Activated T-cell treated with anti-CD3 and anti-CD28 coated beads, Interleukin-2, amount 50 U/mL, for 72 hours (primary cell): ENCODE measurements around the gene CACNA1C. TPM values are rescaled to one million over a fixed set of nuclear protein-coding genes. Genes with fewer than 3 reads are reported as not detected.
A peak's percentile ranks its signal among the peaks of the same experiment; 100 is the strongest.

ENCODE experiments used
- ATAC-seq, 2 donors: fragments of 150-1000 bp; cut with Tn5 transposase; replicated peaks in 1 of 2; 2 replicates each; pipeline ENCODE4 v1.10.0; 2021; ENCODE audit warnings: moderate library complexity in 2 of 2, mild to moderate bottlenecking in 1 of 2
- DNase-seq, 2 donors: peaks; one replicate each; pipeline ENCODE4 v3.0.0; 2021 to 2022; ENCODE audit warnings: mixed read lengths in 1 of 2
- H3K27ac Mint-ChIP-seq: one replicate; pipeline ENCODE4 v1.8.0; 2022; ENCODE audit warnings: mild to moderate bottlenecking, moderate library complexity, mixed read lengths
- H3K27me3 Mint-ChIP-seq: one replicate; pipeline ENCODE4 v1.8.0; 2022; ENCODE audit warnings: low read depth, mixed read lengths
- H3K36me3 Mint-ChIP-seq, 2 donors: one replicate each; pipeline ENCODE4 v1.8.0; 2022; ENCODE audit warnings: mixed read lengths in 2 of 2, mild to moderate bottlenecking in 1 of 2; ENCODE audit not compliant: insufficient read depth in 2 of 2
- H3K4me1 Mint-ChIP-seq: one replicate; pipeline ENCODE4 v1.8.0; 2022; ENCODE audit warnings: low read depth, mixed read lengths
- H3K4me3 Mint-ChIP-seq, 2 donors: one replicate each; pipeline ENCODE4 v1.8.0; 2022; ENCODE audit warnings: mild to moderate bottlenecking in 2 of 2, mixed read lengths in 2 of 2, moderate library complexity in 2 of 2
- H3K9me3 Mint-ChIP-seq, 2 donors: one replicate each; pipeline ENCODE4 v1.8.0; 2022; ENCODE audit warnings: mixed read lengths in 2 of 2
- total RNA-seq, 2 donors: library from RNA; stranded (reverse); gene quantifications; one replicate each; pipeline ENCODE4 v1.2.3, GENCODE V29; 2022

Gene CACNA1C
- total RNA-seq, 2 donors from 2014 or later = 0.14 to 0.21 TPM

DNA sequence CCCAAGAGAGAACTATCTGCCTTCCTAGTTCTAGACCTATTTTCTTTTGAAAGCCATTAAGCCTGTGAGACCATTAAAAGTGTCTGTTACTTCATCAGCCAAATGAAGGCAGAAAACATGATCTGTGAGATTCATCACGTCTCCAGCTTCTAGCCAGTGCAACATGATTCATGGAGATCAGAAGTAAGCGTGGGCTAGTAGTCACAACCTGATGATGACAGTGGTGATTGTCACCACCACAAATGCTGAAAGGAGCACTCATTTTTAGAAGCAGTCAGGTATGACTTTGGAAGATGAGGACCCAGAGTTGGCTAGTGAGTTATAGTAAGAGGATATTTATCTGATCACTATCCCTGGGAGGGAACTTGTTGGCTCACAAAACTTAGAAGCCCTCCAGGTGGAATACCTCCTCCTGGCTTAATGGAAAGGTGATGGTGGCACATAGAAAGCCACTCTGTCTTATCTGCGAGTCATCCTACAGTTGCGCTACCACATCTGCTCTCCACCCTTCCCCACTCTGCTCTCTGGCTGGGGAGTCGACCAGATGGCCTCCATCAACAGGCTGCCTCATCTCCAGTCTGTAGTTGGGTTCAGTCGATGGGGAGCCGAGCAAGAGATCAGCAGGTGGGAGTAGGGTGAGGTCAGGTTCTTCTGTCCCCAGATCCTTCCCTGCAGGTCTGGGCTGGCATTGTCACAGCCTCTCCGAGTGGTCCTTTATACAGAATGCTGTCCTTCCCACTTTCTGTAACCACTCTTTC is 424.4 kb downstream of the CACNA1C start:
- ATAC-seq (peak; percentile 92 to 97), DNase-seq (peak; percentile 23 to 31)
- Mint-ChIP-seq H3K36me3 (no peaks in the 10 kb centered on the region), H3K4me3 (peak overlapping the region in 1 of 2 donors; percentile 26), H3K9me3 (no peaks in the 10 kb centered on the region), H3K27me3 (no peaks in the 10 kb centered on the region), H3K4me1 (no peaks in the 10 kb centered on the region), H3K27ac (no peak overlapping the region)

DNA sequence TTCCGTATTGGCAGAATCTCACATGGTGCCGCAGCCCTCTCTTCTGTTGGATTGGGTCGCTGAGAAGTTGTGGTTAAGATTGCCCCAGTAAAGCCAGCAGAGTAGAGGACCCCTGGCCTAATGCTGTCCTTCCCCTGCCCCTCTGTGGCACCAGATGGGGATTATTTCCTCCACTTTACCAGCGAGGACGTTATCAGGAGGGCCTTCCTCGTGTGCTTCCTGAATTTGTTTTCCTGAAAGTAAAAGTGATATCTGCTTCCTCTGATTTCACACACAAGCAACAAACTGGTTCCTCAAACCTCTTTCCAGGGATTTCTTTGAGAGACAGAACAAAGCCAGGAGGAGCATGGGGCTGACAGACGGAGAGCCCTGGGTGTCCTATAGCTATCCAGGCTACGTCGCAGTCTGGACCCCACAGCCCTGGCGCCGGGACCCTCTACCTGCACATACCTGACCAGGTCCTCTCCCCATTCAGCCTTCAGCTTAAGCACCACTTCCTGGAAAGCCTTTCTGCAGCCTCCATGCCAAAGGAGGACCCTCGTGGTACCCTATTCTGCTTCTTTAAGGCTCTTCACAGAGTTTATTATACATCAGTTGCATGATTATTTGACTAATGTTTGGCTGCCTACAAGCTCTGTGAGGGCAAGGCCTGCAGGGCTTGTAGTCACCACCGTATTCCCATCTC is 427.2 kb downstream of the CACNA1C start:
- ATAC-seq (no peak), DNase-seq (no peak)
- no peaks in the 10 kb centered on the region for H3K4me1 Mint-ChIP-seq
- H3K36me3 Mint-ChIP-seq = no peaks in the 10 kb centered on the region
- no peaks in the 10 kb centered on the region for H3K9me3 Mint-ChIP-seq
- H3K27ac Mint-ChIP-seq = no peak overlapping the region
- no peak overlapping the region for H3K4me3 Mint-ChIP-seq
- H3K27me3 Mint-ChIP-seq = no peaks in the 10 kb centered on the region

DNA sequence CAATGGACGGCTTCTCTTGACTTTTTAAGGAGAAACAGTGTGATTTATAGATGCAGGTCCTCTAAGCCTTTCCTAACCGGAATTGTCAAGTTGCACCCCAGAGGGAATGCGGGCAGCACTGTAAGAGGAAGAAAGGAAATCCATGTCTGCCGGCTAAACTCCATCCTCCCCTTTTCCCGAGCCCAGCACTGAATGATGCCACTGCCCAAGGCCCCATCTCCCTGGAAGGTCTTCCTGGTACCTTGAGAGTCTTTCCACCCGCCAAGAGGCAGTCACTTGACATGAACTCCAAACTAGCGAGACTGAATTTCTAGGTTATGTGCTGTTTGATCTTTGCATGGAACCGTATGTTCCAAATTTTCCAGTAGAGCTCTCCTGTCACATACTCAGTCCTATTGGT is 428.6 kb downstream of the CACNA1C start:
- Mint-ChIP-seq H3K36me3 (no peaks in the 10 kb centered on the region), H3K4me1 (no peaks in the 10 kb centered on the region), H3K4me3 (no peak overlapping the region), H3K27ac (no peak overlapping the region), H3K27me3 (no peaks in the 10 kb centered on the region), H3K9me3 (no peaks in the 10 kb centered on the region)
- DNase-seq (no peak), ATAC-seq (no peak)

DNA sequence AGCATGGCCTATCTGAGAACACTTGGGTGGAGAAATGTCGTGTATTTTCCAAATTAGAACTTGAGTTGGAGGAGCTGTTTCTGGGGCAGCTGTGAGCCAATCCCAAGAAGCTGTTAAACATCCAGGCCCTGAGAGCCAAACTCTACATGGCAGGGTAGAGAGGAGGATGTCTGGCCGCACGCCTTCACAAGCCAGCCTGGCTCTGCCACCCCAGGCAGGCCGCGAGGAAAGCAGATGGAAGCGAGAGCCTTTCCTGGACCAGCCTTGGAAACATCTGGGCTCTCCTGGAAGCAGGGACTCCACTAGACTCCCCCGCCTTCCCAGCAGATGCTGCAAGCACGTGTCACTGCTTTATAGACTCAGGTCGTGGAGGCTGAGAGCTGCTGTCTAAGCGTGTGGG is 429.2 kb downstream of the CACNA1C start:
- H3K36me3 Mint-ChIP-seq = no peaks in the 10 kb centered on the region
- ATAC-seq = no peak
- H3K9me3 Mint-ChIP-seq = no peaks in the 10 kb centered on the region
- H3K27me3 Mint-ChIP-seq = no peaks in the 10 kb centered on the region
- H3K4me1 Mint-ChIP-seq = no peaks in the 10 kb centered on the region
- no peak overlapping the region for H3K27ac Mint-ChIP-seq
- no peak overlapping the region for H3K4me3 Mint-ChIP-seq
- no peak for DNase-seq

DNA sequence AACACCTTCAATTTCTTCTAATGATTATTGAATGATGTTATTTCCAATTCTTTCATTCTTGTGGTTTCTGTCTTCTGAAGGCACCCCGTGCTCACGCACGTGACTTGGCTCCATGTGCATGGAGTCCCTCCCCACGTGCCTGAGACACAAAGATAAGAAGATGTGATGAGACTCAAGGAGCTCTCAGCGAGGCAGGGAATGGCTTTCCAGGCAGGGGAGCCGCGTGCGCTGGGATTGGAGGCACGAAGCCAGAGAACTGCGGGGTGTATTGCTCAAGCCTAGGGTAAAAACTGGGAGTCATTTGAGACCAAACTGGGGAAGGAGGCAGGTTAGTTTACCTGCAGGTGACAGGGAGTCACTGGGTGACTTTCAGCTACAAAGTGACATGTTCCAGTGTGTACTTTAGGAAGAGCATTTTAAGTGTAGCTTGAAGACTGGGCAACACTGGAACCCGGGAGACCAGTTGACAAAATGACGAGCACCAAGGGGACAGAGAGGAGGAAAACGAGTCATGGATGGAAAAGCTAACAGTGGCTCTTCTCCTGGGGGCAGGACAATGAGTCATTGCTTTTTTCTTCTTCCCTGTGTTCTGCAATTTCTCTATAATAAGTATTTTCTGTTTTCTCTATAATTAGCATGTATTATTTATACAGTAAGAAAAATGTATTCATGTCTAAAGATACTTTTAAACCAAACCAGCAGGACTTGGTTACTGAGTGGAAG is 430.3 kb downstream of the CACNA1C start:
- ATAC-seq = no peak
- Mint-ChIP-seq H3K27me3 (no peaks in the 10 kb centered on the region), H3K4me1 (no peaks in the 10 kb centered on the region)

DNA sequence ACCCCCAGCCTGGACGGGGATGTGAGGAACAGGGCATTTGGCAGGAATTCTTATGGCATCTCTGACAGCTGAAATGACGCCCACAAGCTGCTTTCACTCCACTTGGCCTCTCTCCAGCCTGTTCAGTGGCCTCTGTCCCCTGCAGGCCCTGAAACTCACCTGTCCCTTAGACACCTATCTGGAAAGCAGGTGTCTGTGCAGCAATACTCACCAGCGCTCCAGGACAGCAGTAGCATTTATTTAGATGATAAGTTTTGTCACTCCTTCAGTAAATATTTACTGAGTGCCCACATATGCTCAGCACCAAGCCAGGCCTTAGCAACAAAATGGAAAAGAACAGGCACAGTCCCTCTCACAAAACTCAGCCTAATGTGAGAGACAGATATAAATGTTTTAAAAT is 430.9 kb downstream of the CACNA1C start:
- Mint-ChIP-seq H3K27me3 (no peaks in the 10 kb centered on the region), H3K36me3 (no peaks in the 10 kb centered on the region), H3K4me1 (no peaks in the 10 kb centered on the region), H3K4me3 (no peak overlapping the region), H3K9me3 (no peaks in the 10 kb centered on the region), H3K27ac (no peak overlapping the region)
- ATAC-seq (no peak), DNase-seq (no peak)

More for the DNA sequence above, 430.3 kb downstream of the CACNA1C start:
- no peak overlapping the region for H3K4me3 Mint-ChIP-seq
- DNase-seq = no peak
- H3K36me3 Mint-ChIP-seq = no peaks in the 10 kb centered on the region
- no peaks in the 10 kb centered on the region for H3K9me3 Mint-ChIP-seq
- no peak overlapping the region for H3K27ac Mint-ChIP-seq

DNA sequence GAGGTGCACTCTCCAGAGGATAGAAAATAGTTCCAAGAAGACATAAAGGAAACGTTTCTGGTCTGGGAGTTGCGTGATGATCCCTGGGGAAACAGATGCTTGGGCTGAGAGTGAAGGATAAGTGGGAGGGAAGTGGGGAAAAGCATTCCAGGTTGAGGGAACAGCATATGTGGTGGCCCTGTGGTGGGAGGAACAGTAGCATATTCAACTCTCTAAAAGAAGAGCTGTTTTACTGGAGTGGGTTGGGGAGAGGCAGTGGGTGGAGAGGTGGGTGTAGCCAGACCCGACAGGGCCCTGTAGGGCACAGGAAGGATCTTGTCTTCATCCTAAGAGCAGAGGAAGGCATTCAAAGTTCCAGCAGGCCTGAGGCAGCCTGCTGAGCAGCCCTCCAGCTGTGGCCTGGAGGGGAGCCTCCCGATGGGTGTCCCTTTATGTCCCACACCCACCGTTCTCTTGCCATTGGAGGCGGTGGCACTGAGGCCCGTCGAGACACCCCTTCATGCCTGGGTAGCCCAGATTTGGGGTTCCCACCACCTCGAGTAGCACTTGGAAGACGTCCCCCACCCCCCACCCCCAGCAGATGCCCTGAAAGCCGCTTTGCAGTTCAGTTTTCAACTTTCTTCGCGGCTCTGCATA is 431.5 kb downstream of the CACNA1C start:
- Mint-ChIP-seq H3K4me1 (no peaks in the 10 kb centered on the region), H3K27me3 (no peaks in the 10 kb centered on the region), H3K9me3 (no peaks in the 10 kb centered on the region), H3K36me3 (no peaks in the 10 kb centered on the region), H3K4me3 (no peak overlapping the region), H3K27ac (no peak overlapping the region)
- no peak for DNase-seq
- no peak for ATAC-seq

DNA sequence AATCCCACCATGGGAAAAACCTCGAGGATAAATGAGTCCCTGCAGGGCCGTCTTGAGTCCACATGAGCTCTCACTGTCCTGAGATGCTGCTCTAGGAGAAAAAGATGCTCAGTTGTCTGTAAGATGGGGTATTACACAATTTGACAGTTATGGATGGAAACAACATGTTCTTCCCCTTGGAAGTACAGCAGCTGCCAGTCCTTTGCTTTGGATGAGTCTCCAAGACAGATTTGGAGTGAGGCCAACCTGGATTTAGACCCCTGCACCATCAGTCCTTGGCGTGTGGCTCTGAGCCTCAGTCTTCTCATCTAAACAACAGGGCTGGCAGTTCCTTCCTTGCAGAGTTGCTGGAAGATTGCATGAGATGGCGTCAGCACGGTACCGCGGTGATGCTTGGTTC is 432.9 kb downstream of the CACNA1C start:
- Mint-ChIP-seq H3K27ac (no peak overlapping the region), H3K4me3 (no peak overlapping the region), H3K36me3 (no peaks in the 10 kb centered on the region), H3K4me1 (no peaks in the 10 kb centered on the region), H3K27me3 (no peaks in the 10 kb centered on the region), H3K9me3 (no peaks in the 10 kb centered on the region)
- DNase-seq (no peak), ATAC-seq (no peak)

DNA sequence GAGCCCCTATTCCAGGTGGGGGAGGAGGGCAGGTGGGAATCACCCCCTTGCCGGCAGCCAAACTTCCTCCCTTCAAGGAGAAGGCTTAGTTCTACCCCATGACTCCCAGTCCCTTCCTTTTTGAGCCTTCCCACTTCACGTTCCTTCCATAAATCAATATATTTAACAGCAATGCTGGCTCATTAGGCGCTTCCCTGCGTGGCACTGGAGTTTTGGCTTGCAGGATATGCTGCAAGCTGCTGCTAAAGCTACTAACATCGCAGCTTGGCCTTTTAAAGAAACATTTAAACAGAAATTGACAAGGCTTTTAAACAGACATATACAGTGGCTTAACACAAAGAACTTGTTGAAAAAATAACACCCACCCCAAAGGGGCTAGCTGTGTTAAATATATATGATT is 434.0 kb downstream of the CACNA1C start:
- no peak overlapping the region for H3K4me3 Mint-ChIP-seq
- no peaks in the 10 kb centered on the region for H3K9me3 Mint-ChIP-seq
- ATAC-seq (no peak), DNase-seq (no peak)
- no peaks in the 10 kb centered on the region for H3K27me3 Mint-ChIP-seq
- H3K36me3 Mint-ChIP-seq = no peaks in the 10 kb centered on the region
- H3K27ac Mint-ChIP-seq = no peak overlapping the region
- no peaks in the 10 kb centered on the region for H3K4me1 Mint-ChIP-seq

DNA sequence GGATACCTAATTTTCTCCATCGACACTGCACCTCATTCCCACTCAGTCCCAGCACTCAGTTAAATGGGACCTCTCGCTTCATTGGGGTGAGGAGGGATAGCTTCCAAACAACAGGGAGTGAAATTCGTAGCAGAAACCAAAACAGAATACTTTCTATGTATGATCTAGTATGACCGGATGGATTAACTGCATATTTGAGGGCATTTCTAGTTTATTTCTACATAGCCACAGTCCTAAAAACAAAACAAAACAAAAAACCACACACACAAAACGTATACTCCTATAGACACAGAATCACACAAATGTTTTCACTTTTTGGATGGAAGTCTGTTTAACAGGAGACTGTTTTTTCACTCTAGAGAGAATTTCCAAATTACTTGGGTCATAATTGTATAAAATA is 434.5 kb downstream of the CACNA1C start:
- Mint-ChIP-seq H3K4me1 (no peaks in the 10 kb centered on the region), H3K36me3 (no peaks in the 10 kb centered on the region), H3K27ac (no peak overlapping the region), H3K27me3 (no peaks in the 10 kb centered on the region), H3K4me3 (no peak overlapping the region), H3K9me3 (no peaks in the 10 kb centered on the region)
- DNase-seq (no peak), ATAC-seq (no peak)

DNA sequence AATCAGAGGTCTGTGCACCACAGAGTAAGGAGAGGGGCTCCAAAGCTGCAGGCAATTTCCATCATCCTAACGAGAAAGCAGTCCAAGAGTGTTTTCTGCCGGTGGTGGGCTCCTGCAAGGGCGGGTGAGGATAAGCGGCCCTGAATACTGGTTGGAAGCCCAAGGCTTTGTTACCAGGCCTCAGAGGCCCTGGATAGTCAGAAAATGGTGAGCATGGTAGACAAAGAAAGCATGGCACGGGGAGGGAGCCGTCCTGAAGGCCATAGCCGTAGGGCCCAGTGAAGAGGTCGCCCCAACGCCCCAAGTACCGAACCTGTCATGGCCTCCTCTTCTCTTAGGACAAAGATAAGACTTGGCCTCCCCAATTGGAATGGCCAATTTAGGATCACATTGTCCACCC is 435.3 kb downstream of the CACNA1C start:
- H3K9me3 Mint-ChIP-seq = no peaks in the 10 kb centered on the region
- DNase-seq = no peak
- H3K27ac Mint-ChIP-seq = no peak overlapping the region
- peaks cover 2% of the 10 kb centered on the region for H3K27me3 Mint-ChIP-seq
- ATAC-seq = no peak
- H3K4me3 Mint-ChIP-seq = no peak overlapping the region
- no peaks in the 10 kb centered on the region for H3K4me1 Mint-ChIP-seq
- H3K36me3 Mint-ChIP-seq = no peaks in the 10 kb centered on the region

DNA sequence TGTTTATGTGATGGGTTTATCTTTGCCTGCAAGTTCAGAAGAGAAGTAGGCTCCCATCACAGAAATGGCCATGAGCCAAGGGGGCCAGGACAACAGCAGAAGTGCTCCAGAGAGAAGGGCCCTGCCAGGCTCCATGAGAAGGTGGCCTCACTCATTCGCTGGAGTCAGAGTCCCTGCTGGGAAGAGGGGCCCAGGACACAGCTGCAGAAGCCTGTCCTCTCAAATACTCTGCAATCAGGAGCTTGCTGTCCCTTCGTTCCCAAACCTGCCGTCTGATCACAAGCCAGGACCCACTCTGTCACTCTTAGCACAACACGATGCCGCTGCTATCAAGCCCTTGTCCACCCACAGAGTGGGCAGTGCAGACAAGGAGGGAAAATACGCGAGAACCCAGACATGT is 435.8 kb downstream of the CACNA1C start:
- Mint-ChIP-seq H3K9me3 (no peaks in the 10 kb centered on the region), H3K27me3 (peaks cover 6% of the 10 kb centered on the region), H3K27ac (no peak overlapping the region), H3K4me3 (no peak overlapping the region), H3K4me1 (no peaks in the 10 kb centered on the region), H3K36me3 (no peaks in the 10 kb centered on the region)
- DNase-seq (no peak), ATAC-seq (no peak)

DNA sequence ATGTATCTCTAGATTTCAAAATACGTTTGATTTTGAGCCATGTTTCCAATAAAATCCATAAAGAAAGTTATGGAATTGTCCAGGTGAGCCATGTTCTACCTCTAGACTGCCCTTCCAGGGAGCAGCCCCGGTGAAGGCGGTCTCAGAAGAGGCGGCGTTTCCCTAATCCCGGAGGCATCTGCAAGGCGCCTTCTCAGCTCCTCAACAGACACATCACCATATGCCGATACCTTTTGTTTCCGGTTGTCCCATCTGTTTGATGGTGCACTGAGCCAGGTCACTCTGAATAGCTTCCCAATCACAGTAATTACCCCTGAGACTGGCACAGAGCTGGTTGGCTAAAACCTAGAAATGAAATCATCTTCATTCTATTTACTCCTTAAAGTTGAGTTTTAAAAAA is 436.5 kb downstream of the CACNA1C start:
- H3K36me3 Mint-ChIP-seq = no peaks in the 10 kb centered on the region
- peaks cover 9% of the 10 kb centered on the region for H3K27me3 Mint-ChIP-seq
- no peak for DNase-seq
- no peak overlapping the region for H3K27ac Mint-ChIP-seq
- H3K4me3 Mint-ChIP-seq = no peak overlapping the region
- no peaks in the 10 kb centered on the region for H3K4me1 Mint-ChIP-seq
- no peaks in the 10 kb centered on the region for H3K9me3 Mint-ChIP-seq
- ATAC-seq = no peak
